Transverse colon (tissue), 4 donors: Measurements from ENCODE around the gene PLPPR2. TPM values are rescaled to one million over a fixed set of nuclear protein-coding genes. Genes with fewer than 3 reads are reported as not detected.
A peak's percentile ranks its signal among the peaks of the same experiment; 100 is the strongest.

Experiments
- DNase-seq: peaks from one replicate; pipeline ENCODE4 v3.0.0-alpha.2; 2019
- H3K27ac ChIP-seq, 4 donors: fragments of 200-600 bp; sonication (generic); 2 replicates each; pipeline ENCODE4 v1.5.1; 2016 to 2018; ENCODE audit warnings: inconsistent platforms in 4 of 4
- H3K27me3 ChIP-seq: fragments of 200-600 bp; sonication (generic); 2 replicates; pipeline ENCODE4 v1.5.1; 2017; ENCODE audit warnings: inconsistent platforms
- H3K36me3 ChIP-seq, 4 donors: fragments of 200-600 bp; sonication (generic); 2 replicates each; pipeline ENCODE4 v1.5.1; 2017 to 2019; ENCODE audit warnings: inconsistent platforms in 4 of 4
- H3K4me1 ChIP-seq, 4 donors: fragments of 200-600 bp; sonication (generic); 2 replicates each; pipeline ENCODE4 v1.5.1; 2017 to 2020; ENCODE audit warnings: inconsistent platforms in 4 of 4
- H3K4me3 ChIP-seq, 4 donors: fragments of 200-600 bp; sonication (generic); 1 replicate in 1 of 4; 2 replicates in 3 of 4; pipeline versions ENCODE4 v1.5.1 to v1.6.1; 2017 to 2019; ENCODE audit warnings: inconsistent platforms in 4 of 4
- H3K9me3 ChIP-seq, 2 donors: fragments of 200-600 bp; sonication (generic); 2 replicates each; pipeline ENCODE4 v1.5.1; 2017 to 2019; ENCODE audit warnings: inconsistent platforms in 2 of 2
- EP300 ChIP-seq: sonication (generic); formaldehyde crosslinking; IDR thresholded peaks from one replicate; pipeline ENCODE4 v1.6.1; 2017; ENCODE audit warnings: antibody characterized with exemption, low read depth
- POLR2A ChIP-seq: fragments of 450-650 bp; IDR thresholded peaks from one replicate; pipeline ENCODE4 v1.6.1; 2016; ENCODE audit warnings: antibody characterized with exemption, mild to moderate bottlenecking, moderate library complexity
- POLR2AphosphoS5 ChIP-seq, 3 donors: sonication (generic); formaldehyde crosslinking; IDR thresholded peaks; one replicate each; pipeline ENCODE4 v1.6.1; 2016; ENCODE audit warnings: antibody characterized with exemption in 3 of 3
- WGBS, 2 donors: methylation state at CpG; one replicate each; pipeline ENCODE4 v1.1.5; 2018; ENCODE audit warnings: low coverage in 1 of 2; 5-methylcytosine and 5-hydroxymethylcytosine counted together
- in situ Hi-C, 4 donors: fragments of 200-750 bp; cut with MboI; loops; one replicate each; pipeline versions ENCODE4 v1.15.0 to v1.15.1; 2017; ENCODE audit warnings: low sequenced_read_pairs in 3 of 4, low pct_ligation_motif_present in 1 of 4, low pct_unique_long_range_greater_than_20kb in 1 of 4
- intact Hi-C: fragments of 100-400 bp; cut with DNase I; formaldehyde crosslinking; loops from one replicate; pipeline ENCODE4 v1.15.1; 2023; ENCODE audit warnings: low total_unique reads
- total RNA-seq, 4 donors: library from RNA; depleted of rRNA; stranded (reverse); fragments of >200 nt; gene quantifications; one replicate each; pipeline ENCODE4 v1.1.0, GENCODE V29; 2016
- TF ChIP-seq, protein P1 (sequence below), 5 experiments: fragments of 200-600 bp in 3 of 5; fragments of 450-650 bp in 2 of 5; sonication (generic) in 3 of 5; IDR thresholded peaks; 1 replicate in 2 of 5; 2 replicates in 3 of 5; pipeline ENCODE4 v1.5.1; 2016 to 2017; ENCODE audit warnings: antibody characterized with exemption in 5 of 5, inconsistent platforms in 3 of 5, mild to moderate bottlenecking in 2 of 5, moderate library complexity in 1 of 5

Gene PLPPR2
- total RNA-seq, 4 donors from 2014 or later = 6.3 to 51.7 (median 11.5) TPM

- Histone ChIP-seq H3K9me3 (no peaks in the 10 kb centered on the region), H3K27me3 (peaks cover 18% of the 10 kb centered on the region), H3K4me3 (peak overlapping the region in 3 of 4 donors; percentile 12 to 45 (median 34)), H3K27ac (peak overlapping the region in 1 of 4 donors; percentile 57), H3K36me3 (no peaks in the 10 kb centered on the region), H3K4me1 (peaks cover 19 to 39% (median 35%) of the 10 kb centered on the region in 4 donors)
- TF ChIP-seq POLR2A (no peak), EP300 (no peak), POLR2AphosphoS5 (IDR thresholded peaks at IDR 0.05) (no peak)
- TF ChIP-seq, protein P1, sequence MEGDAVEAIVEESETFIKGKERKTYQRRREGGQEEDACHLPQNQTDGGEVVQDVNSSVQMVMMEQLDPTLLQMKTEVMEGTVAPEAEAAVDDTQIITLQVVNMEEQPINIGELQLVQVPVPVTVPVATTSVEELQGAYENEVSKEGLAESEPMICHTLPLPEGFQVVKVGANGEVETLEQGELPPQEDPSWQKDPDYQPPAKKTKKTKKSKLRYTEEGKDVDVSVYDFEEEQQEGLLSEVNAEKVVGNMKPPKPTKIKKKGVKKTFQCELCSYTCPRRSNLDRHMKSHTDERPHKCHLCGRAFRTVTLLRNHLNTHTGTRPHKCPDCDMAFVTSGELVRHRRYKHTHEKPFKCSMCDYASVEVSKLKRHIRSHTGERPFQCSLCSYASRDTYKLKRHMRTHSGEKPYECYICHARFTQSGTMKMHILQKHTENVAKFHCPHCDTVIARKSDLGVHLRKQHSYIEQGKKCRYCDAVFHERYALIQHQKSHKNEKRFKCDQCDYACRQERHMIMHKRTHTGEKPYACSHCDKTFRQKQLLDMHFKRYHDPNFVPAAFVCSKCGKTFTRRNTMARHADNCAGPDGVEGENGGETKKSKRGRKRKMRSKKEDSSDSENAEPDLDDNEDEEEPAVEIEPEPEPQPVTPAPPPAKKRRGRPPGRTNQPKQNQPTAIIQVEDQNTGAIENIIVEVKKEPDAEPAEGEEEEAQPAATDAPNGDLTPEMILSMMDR (IDR thresholded peaks at IDR 0.05) = no peak
- WGBS, 2 donors = 2% methylated on average over 9 of the region's 9 CpGs; no CpG with 5 or more reads in 1 of the 2 donors
- intact Hi-C loops (no loop called here), in situ Hi-C loops (loop anchor here in 1 of 4 donors (25.0 kb wide), 1 partner anchor 104 kb away; the partner anchor contains the start of gene ELAVL3)
- DNase-seq = no peak
These were observed 28.4 kb downstream of the PLPPR2 start for GRCh38 chr19:11383706-11384048.

DNA sequence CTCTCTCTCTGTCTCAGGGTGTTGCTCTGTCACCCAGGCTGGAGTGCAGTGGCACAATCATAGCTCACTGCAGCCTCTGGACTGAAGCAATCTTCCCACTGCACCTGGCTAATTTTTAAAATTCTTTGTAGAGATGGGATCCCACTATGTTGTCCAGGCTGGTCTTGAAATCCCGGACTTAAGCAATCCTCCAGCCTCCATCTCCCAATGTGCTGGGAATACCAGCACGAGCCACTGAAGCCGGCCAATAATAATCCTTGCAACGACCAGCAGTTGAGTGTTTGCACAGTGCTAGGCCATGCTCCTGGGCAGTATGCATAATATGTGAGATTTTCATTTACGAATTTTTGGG is 29.5 kb downstream of the PLPPR2 start:
- Histone ChIP-seq H3K9me3 (no peaks in the 10 kb centered on the region), H3K27me3 (peaks cover 18% of the 10 kb centered on the region), H3K27ac (no peak overlapping the region), H3K4me3 (no peak overlapping the region), H3K36me3 (no peaks in the 10 kb centered on the region), H3K4me1 (peaks cover 19 to 39% (median 35%) of the 10 kb centered on the region in 4 donors)
- in situ Hi-C loops (loop anchor here in 1 of 4 donors (25.0 kb wide), 1 partner anchor 103 kb away; the partner anchor contains the start of gene ELAVL3), intact Hi-C loops (no loop called here)
- TF ChIP-seq EP300 (no peak), POLR2AphosphoS5 (IDR thresholded peaks at IDR 0.05) (no peak)
- 74 to 88% methylated on average over 2 to 5 of the region's 5 CpGs for WGBS, 2 donors
- DNase-seq = no peak

GRCh38 chr19:11387162-11388034 is 32.2 kb downstream of the PLPPR2 start:
- no peak for DNase-seq

GRCh38 chr19:11390359-11390758 is 35.1 kb downstream of the PLPPR2 start:
- no peaks in the 10 kb centered on the region for H3K4me1 ChIP-seq
- intact Hi-C loops (loop anchor here (10.0 kb wide), 1 partner anchor 346 kb away; no protein-coding TSS in a partner anchor), in situ Hi-C loops (loop anchor here in 1 of 4 donors (25.0 kb wide), 1 partner anchor 97 kb away; the partner anchor contains the start of gene ELAVL3)
- H3K4me3 ChIP-seq = no peak overlapping the region
- DNase-seq = no peak
- no peaks in the 10 kb centered on the region for H3K36me3 ChIP-seq
- TF ChIP-seq EP300 (no peak), POLR2AphosphoS5 (IDR thresholded peaks at IDR 0.05) (no peak), POLR2A (no peak)
- TF ChIP-seq, protein P1 (IDR thresholded peaks at IDR 0.05) = no peak
- no peaks in the 10 kb centered on the region for H3K27me3 ChIP-seq
- H3K9me3 ChIP-seq = no peaks in the 10 kb centered on the region
- H3K27ac ChIP-seq = no peak overlapping the region
- 89% methylated on average over 2 of the region's 2 CpGs; no CpG with 5 or more reads in 1 of the 2 donors for WGBS, 2 donors

More at GRCh38 chr19:11387162-11388034, 32.2 kb downstream of the PLPPR2 start:
- H3K4me3 ChIP-seq = no peak overlapping the region
- in situ Hi-C loops (loop anchor here in 1 of 4 donors (25.0 kb wide), 1 partner anchor 100 kb away; the partner anchor contains the start of gene ELAVL3), intact Hi-C loops (no loop called here)
- peaks cover 8 to 20% (median 17%) of the 10 kb centered on the region in 4 donors for H3K4me1 ChIP-seq
- H3K9me3 ChIP-seq = no peaks in the 10 kb centered on the region
- H3K27ac ChIP-seq = no peak overlapping the region
- H3K27me3 ChIP-seq = peaks cover 17% of the 10 kb centered on the region
- H3K36me3 ChIP-seq = no peaks in the 10 kb centered on the region
- no peak for TF ChIP-seq POLR2AphosphoS5 (IDR thresholded peaks at IDR 0.05)
- TF ChIP-seq, protein P1 (IDR thresholded peaks at IDR 0.05) = no peak
- no peak for TF ChIP-seq EP300
- TF ChIP-seq POLR2A = no peak
- WGBS, 2 donors = 82 to 85% methylated on average over 17 to 19 of the region's 19 CpGs
